ENCODE measurements around the gene MAP3K13. TPM values are rescaled to one million over a fixed set of nuclear protein-coding genes. Genes with fewer than 3 reads are reported as not detected.

Gene MAP3K13
- total RNA-seq, 2 donors from 2014 or later = 20.4 to 21.1 TPM

GRCh38 chr3:185530856-185531255, 167.9 kb downstream of the MAP3K13 start:
- 72 to 77% methylated on average over 5 of the region's 5 CpGs for WGBS, 2 experiments (ENCODE audit: insufficient coverage in 1 of 2, insufficient read length in 1 of 2)
- H3K4me1 Mint-ChIP-seq = no peaks in the 10 kb centered on the region
- H3K4me3 Mint-ChIP-seq = no peak overlapping the region
- no peaks in the 10 kb centered on the region for H3K9me3 ChIP-seq (ENCODE audit: control insufficient read depth, low read length)
- H3K4me3 ChIP-seq (ENCODE audit: low read length) = no peak overlapping the region
- H3K27me3 ChIP-seq (ENCODE audit: control insufficient read depth, insufficient read depth, low read length, poor library complexity, severe bottlenecking) = no peaks in the 10 kb centered on the region
- H3K9ac ChIP-seq (ENCODE audit: extremely low read depth, low read length, poor library complexity, severe bottlenecking) = no peak overlapping the region
- no peak overlapping the region for H3K27ac ChIP-seq (ENCODE audit: low read depth, low read length)
- H3K27ac Mint-ChIP-seq = no peak overlapping the region
- DNase-seq = no peak
- no peaks in the 10 kb centered on the region for H3K9me3 Mint-ChIP-seq
- H3K27me3 Mint-ChIP-seq (ENCODE audit: insufficient read depth) = no peaks in the 10 kb centered on the region
- no peak for TF ChIP-seq CTCF (conservative IDR thresholded peaks at IDR 0.05)
- H3K36me3 Mint-ChIP-seq (ENCODE audit: low read depth) = no peaks in the 10 kb centered on the region
- H3K4me1 ChIP-seq (ENCODE audit: control insufficient read depth, insufficient read depth, low read length) = no peaks in the 10 kb centered on the region
- H3K36me3 ChIP-seq (ENCODE audit: control insufficient read depth, insufficient read depth, low read length) = no peaks in the 10 kb centered on the region

- no peak for DNase-seq
- H3K36me3 ChIP-seq (ENCODE audit: control insufficient read depth, insufficient read depth, low read length) = no peaks in the 10 kb centered on the region
- H3K4me1 ChIP-seq (ENCODE audit: control insufficient read depth, insufficient read depth, low read length) = no peaks in the 10 kb centered on the region
- no peak overlapping the region for H3K4me3 ChIP-seq (ENCODE audit: low read length)
- no peaks in the 10 kb centered on the region for H3K27me3 Mint-ChIP-seq (ENCODE audit: insufficient read depth)
- no peaks in the 10 kb centered on the region for H3K9me3 Mint-ChIP-seq
- no peak overlapping the region for H3K27ac Mint-ChIP-seq
- no peak overlapping the region for H3K27ac ChIP-seq (ENCODE audit: low read depth, low read length)
- 60 to 67% methylated on average over 1 to 4 of the region's 5 CpGs for WGBS, 2 experiments (ENCODE audit: insufficient coverage in 1 of 2, insufficient read length in 1 of 2)
- H3K27me3 ChIP-seq (ENCODE audit: control insufficient read depth, insufficient read depth, low read length, poor library complexity, severe bottlenecking) = no peaks in the 10 kb centered on the region
- H3K9me3 ChIP-seq (ENCODE audit: control insufficient read depth, low read length) = no peaks in the 10 kb centered on the region
- H3K36me3 Mint-ChIP-seq (ENCODE audit: low read depth) = no peaks in the 10 kb centered on the region
- peaks cover 5% of the 10 kb centered on the region for H3K4me1 Mint-ChIP-seq
- no peak for TF ChIP-seq CTCF (conservative IDR thresholded peaks at IDR 0.05)
- H3K4me3 Mint-ChIP-seq = no peak overlapping the region
- H3K9ac ChIP-seq (ENCODE audit: extremely low read depth, low read length, poor library complexity, severe bottlenecking) = no peak overlapping the region
Observed at GRCh38 chr3:185532901-185533300, 170.0 kb downstream of the MAP3K13 start.

- Histone ChIP-seq H3K36me3 (ENCODE audit: control insufficient read depth, insufficient read depth, low read length) (no peaks in the 10 kb centered on the region), H3K27ac (ENCODE audit: low read depth, low read length) (no peak overlapping the region), H3K9ac (ENCODE audit: extremely low read depth, low read length, poor library complexity, severe bottlenecking) (no peak overlapping the region), H3K9me3 (ENCODE audit: control insufficient read depth, low read length) (no peaks in the 10 kb centered on the region), H3K27me3 (ENCODE audit: control insufficient read depth, insufficient read depth, low read length, poor library complexity, severe bottlenecking) (no peaks in the 10 kb centered on the region), H3K4me3 (ENCODE audit: low read length) (no peak overlapping the region), H3K4me1 (ENCODE audit: control insufficient read depth, insufficient read depth, low read length) (no peaks in the 10 kb centered on the region)
- no peak overlapping the region for H3K27ac Mint-ChIP-seq
- no peak for DNase-seq
- no peaks in the 10 kb centered on the region for H3K27me3 Mint-ChIP-seq (ENCODE audit: insufficient read depth)
- H3K4me1 Mint-ChIP-seq = peaks cover 5% of the 10 kb centered on the region
- H3K9me3 Mint-ChIP-seq = no peaks in the 10 kb centered on the region
- H3K36me3 Mint-ChIP-seq (ENCODE audit: low read depth) = no peaks in the 10 kb centered on the region
- no peak for TF ChIP-seq CTCF (conservative IDR thresholded peaks at IDR 0.05)
- WGBS, 2 experiments (ENCODE audit: insufficient coverage in 1 of 2, insufficient read length in 1 of 2) = 100% methylated on average over 2 of the region's 2 CpGs; no CpG with 5 or more reads in 1 of the 2 experiments
- H3K4me3 Mint-ChIP-seq = no peak overlapping the region
Observed at GRCh38 chr3:185534511-185534910, 171.6 kb downstream of the MAP3K13 start.
